KOPT-K1 (cell line): ENCODE results near the gene KLK11.

Experiments used
- H3K27ac ChIP-seq: fragments of 200-600 bp; sonication (generic); 2 replicates; pipeline ENCODE4 v1.5.1; 2016; ENCODE audit warnings: antibody characterized with exemption, mild to moderate bottlenecking, low read depth, low read length; ENCODE audit not compliant: poor library complexity, severe bottlenecking
- H3K36me3 ChIP-seq: fragments of 200-600 bp; sonication (generic); 2 replicates; pipeline ENCODE4 v1.5.1; 2017; ENCODE audit warnings: antibody characterized with exemption, mild to moderate bottlenecking, low read length, moderate library complexity; ENCODE audit not compliant: insufficient read depth
- H3K9me3 ChIP-seq: fragments of 200-600 bp; sonication (generic); 2 replicates; pipeline ENCODE4 v1.5.1; 2017; ENCODE audit warnings: antibody characterized with exemption, low read length, mild to moderate bottlenecking; ENCODE audit not compliant: insufficient read depth, poor library complexity, severe bottlenecking

KLK11 gene

GRCh38 chr19:51040151-51040550, 13.7 kb upstream of the KLK11 start:
- H3K36me3 ChIP-seq = no peaks in the 10 kb centered on the region
- H3K27ac ChIP-seq = no peak overlapping the region
- no peaks in the 10 kb centered on the region for H3K9me3 ChIP-seq

GRCh38 chr19:51036519-51036918, 10.1 kb upstream of the KLK11 start:
- Histone ChIP-seq H3K27ac (no peak overlapping the region), H3K9me3 (no peaks in the 10 kb centered on the region), H3K36me3 (no peaks in the 10 kb centered on the region)

GRCh38 chr19:51034704-51035103, 8.3 kb upstream of the KLK11 start, which contains the start of gene KLK12:
KLK12 (minus strand) TSS chr19:51035002; CDS start chr19:51034621, 381 bp downstream.
- Histone ChIP-seq H3K27ac (no peak within 1 kb of the TSS), H3K36me3 (no peaks in the 10 kb centered on the region), H3K9me3 (no peaks in the 10 kb centered on the region)

- no peak overlapping the region for H3K27ac ChIP-seq
- no peaks in the 10 kb centered on the region for H3K36me3 ChIP-seq
- no peaks in the 10 kb centered on the region for H3K9me3 ChIP-seq
Measured at GRCh38 chr19:51031880-51032225, 5.4 kb upstream of the KLK11 start.

GRCh38 chr19:51031220-51031879, 4.9 kb upstream of the KLK11 start:
- no peaks in the 10 kb centered on the region for H3K9me3 ChIP-seq
- H3K27ac ChIP-seq = no peak overlapping the region

GRCh38 chr19:51030631-51031030, 4.2 kb upstream of the KLK11 start:
- H3K9me3 ChIP-seq = no peaks in the 10 kb centered on the region
- no peak overlapping the region for H3K27ac ChIP-seq
- H3K36me3 ChIP-seq = no peaks in the 10 kb centered on the region

More at GRCh38 chr19:51031220-51031879, 4.9 kb upstream of the KLK11 start:
- no peaks in the 10 kb centered on the region for H3K36me3 ChIP-seq

GRCh38 chr19:51029718-51030117, 3.3 kb upstream of the KLK11 start:
- Histone ChIP-seq H3K9me3 (no peaks in the 10 kb centered on the region), H3K36me3 (no peaks in the 10 kb centered on the region), H3K27ac (no peak overlapping the region)

GRCh38 chr19:51027873-51028272, 1.5 kb upstream of the KLK11 start:
- no peaks in the 10 kb centered on the region for H3K36me3 ChIP-seq
- H3K9me3 ChIP-seq = no peaks in the 10 kb centered on the region
- no peak overlapping the region for H3K27ac ChIP-seq

- Histone ChIP-seq H3K27ac (no peak overlapping the region), H3K36me3 (no peaks in the 10 kb centered on the region), H3K9me3 (no peaks in the 10 kb centered on the region)
Measured at GRCh38 chr19:51027126-51027806, 850 bp upstream of the KLK11 start.

GRCh38 chr19:51025809-51026553, 435 bp downstream of the KLK11 start:
- Histone ChIP-seq H3K36me3 (no peaks in the 10 kb centered on the region), H3K9me3 (no peaks in the 10 kb centered on the region), H3K27ac (no peak overlapping the region)

GRCh38 chr19:51025401-51025800, 1.0 kb downstream of the KLK11 start:
- no peaks in the 10 kb centered on the region for H3K9me3 ChIP-seq
- no peaks in the 10 kb centered on the region for H3K36me3 ChIP-seq
- no peak overlapping the region for H3K27ac ChIP-seq

GRCh38 chr19:51024924-51025323, 1.5 kb downstream of the KLK11 start:
- no peak overlapping the region for H3K27ac ChIP-seq
- H3K9me3 ChIP-seq = no peaks in the 10 kb centered on the region

GRCh38 chr19:51023946-51024345, 2.5 kb downstream of the KLK11 start:
- no peaks in the 10 kb centered on the region for H3K9me3 ChIP-seq
- no peak overlapping the region for H3K27ac ChIP-seq
- H3K36me3 ChIP-seq = no peaks in the 10 kb centered on the region

More at GRCh38 chr19:51024924-51025323, 1.5 kb downstream of the KLK11 start:
- no peaks in the 10 kb centered on the region for H3K36me3 ChIP-seq

GRCh38 chr19:51022526-51022925, 3.9 kb downstream of the KLK11 start:
- H3K36me3 ChIP-seq = no peaks in the 10 kb centered on the region
- H3K9me3 ChIP-seq = no peaks in the 10 kb centered on the region
- H3K27ac ChIP-seq = no peak overlapping the region

- no peaks in the 10 kb centered on the region for H3K9me3 ChIP-seq
- no peak overlapping the region for H3K27ac ChIP-seq
Measured at GRCh38 chr19:51020988-51021651, 5.3 kb downstream of the KLK11 start.

More at GRCh38 chr19:51020988-51021651, 5.3 kb downstream of the KLK11 start:
- no peaks in the 10 kb centered on the region for H3K36me3 ChIP-seq
